GM20431 (cell line): ENCODE results near the gene CAMK1D.

Source experiments
- in situ Hi-C: fragments of 300-500 bp; cut with MseI, MboI; formaldehyde crosslinking; loops from one replicate; pipeline ENCODE4 v1.15.0; 2020; ENCODE audit warnings: low sequenced_read_pairs; ENCODE audit not compliant: unreplicated experiment

CAMK1D gene

GRCh38 chr10:12658526-12658925, 309.2 kb downstream of the CAMK1D start:
- in situ Hi-C loops = loop anchor here (25.0 kb wide), 1 partner anchor 396 kb away; no protein-coding TSS in a partner anchor

DNA sequence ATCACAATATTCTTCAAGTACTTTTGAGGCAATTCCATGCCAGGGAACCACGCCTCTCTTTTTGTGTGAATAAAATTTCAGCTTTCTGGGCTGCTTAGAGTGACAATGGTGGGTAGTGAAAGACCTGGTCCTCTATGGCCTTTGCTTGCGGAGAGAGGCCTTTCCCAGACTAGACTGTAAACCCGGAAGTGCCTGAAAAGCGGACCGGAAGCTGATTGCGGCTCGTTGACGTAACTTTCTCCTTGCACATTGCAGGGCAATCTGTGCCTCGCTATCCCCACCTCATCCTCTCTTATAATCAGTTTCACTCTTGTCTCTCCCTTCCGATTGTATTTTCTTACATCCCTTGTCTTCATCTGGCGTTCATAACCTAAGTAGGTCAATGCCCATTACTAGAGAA, 310.4 kb downstream of the CAMK1D start:
- in situ Hi-C loops = loop anchor here (25.0 kb wide), 1 partner anchor 397 kb away; no protein-coding TSS in a partner anchor

DNA sequence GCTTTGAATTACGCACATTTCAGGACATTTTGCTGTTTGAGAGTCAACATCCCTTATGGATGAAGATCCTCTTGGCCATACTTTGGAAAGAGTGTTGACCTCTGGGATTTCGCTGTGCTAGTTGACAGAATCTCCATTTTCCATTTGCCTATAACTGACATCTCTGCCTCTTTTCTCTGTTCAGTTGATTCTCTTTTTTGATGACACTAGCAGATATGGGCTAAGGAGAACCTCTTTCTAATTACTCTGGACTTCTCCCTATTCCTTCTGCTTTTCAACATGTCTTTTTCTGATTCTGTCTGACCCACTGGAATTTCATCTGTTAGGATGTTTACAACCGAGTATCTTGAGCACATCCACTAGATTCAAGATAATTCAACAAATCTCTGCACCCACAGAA, 311.5 kb downstream of the CAMK1D start:
- in situ Hi-C loops = loop anchor here (25.0 kb wide), 1 partner anchor 399 kb away; no protein-coding TSS in a partner anchor

- in situ Hi-C loops = loop anchor here (25.0 kb wide), 1 partner anchor 399 kb away; no protein-coding TSS in a partner anchor
Observed at GRCh38 chr10:12661671-12662070, 312.3 kb downstream of the CAMK1D start.

GRCh38 chr10:12663863-12664262, 314.5 kb downstream of the CAMK1D start:
- in situ Hi-C loops = loop anchor here (25.0 kb wide), 1 partner anchor 402 kb away; no protein-coding TSS in a partner anchor

- in situ Hi-C loops = loop anchor here (25.0 kb wide), 1 partner anchor 403 kb away; no protein-coding TSS in a partner anchor
Observed at GRCh38 chr10:12665501-12665900, 316.2 kb downstream of the CAMK1D start.

DNA sequence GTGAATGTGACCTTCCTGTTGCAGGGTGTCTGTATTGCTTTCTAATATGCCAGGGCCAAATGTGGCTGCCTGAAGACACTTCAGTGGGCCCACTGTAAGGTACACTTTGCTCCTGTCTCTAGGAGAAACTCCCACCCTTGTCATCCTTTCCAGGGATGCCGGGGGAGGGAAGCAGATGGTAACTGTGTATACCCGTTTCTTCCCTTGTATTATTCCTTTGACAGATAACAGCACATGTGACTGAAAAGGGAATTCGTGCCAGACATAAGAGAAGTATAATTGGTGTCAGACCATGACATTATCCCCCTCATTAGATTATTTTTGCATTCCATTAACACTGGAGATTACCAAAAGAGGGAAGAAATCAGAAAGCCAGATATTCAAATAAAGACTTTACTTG, 317.7 kb downstream of the CAMK1D start:
- in situ Hi-C loops = loop anchor here (25.0 kb wide), 1 partner anchor 405 kb away; no protein-coding TSS in a partner anchor

GRCh38 chr10:12668634-12669033, 319.3 kb downstream of the CAMK1D start:
- in situ Hi-C loops = loop anchor here (25.0 kb wide), 1 partner anchor 406 kb away; no protein-coding TSS in a partner anchor

- in situ Hi-C loops = loop anchor here (25.0 kb wide), 1 partner anchor 408 kb away; no protein-coding TSS in a partner anchor
Observed at GRCh38 chr10:12670004-12670403, 320.7 kb downstream of the CAMK1D start.

GRCh38 chr10:12675186-12675585, 325.8 kb downstream of the CAMK1D start:
- in situ Hi-C loops = no loop called here

DNA sequence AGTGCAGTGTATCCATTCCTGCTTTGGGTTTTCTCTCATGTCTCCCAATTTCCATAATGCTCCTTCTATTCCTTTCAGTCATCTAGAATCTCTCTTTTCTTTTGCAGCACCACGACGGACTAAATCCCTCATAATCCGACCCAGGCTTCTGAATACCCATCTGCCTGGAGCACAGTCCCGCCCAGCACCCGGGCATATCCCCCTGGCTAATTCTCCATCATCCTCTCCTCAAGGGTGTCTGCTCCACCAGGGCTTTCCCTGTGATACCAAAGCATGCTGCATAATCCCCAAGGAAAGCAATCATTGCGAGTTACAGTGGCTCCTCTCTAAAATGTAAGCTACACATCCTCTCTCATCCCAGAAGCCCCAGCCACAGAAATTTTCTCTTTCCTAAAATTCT, 330.3 kb downstream of the CAMK1D start:
- in situ Hi-C loops = no loop called here

DNA sequence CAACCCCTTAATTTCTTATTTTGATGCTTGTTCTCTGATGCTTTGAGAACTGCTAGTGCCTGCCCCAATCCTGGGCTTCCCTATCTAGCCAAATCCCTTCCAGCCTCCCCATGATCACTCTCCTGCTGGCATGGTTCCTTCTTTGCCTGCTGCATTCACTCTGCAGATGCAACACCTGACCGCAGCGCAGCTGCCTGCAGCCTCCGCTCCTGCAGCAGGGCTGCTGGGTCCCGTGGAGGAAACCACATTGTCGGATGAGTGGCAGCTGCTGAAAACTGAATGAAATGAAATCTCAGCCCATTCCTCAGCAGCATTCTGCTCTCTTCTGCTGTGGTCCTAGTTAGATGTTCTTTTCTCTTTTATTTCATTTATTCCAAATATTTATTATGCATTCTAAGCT, 331.9 kb downstream of the CAMK1D start:
- in situ Hi-C loops = no loop called here

DNA sequence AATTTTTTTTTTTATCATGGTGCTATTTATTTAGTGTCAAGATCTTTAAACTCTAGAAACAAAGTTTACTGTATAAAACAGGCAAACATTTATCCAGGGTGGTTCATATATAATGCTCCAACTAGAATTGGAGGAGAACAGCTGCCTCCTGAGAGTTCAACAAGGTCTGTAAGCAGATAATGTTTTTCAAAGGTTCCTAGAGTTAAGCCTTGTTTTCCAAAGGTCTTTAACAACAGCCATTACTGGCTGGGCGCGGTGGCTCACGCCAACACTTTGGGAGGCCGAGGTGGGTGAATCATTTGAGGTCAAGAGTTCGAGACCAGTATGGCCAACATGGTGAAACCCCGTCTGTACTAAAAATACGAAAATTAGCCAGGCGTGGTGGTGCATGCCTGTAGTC, 335.4 kb downstream of the CAMK1D start:
- in situ Hi-C loops = no loop called here

DNA sequence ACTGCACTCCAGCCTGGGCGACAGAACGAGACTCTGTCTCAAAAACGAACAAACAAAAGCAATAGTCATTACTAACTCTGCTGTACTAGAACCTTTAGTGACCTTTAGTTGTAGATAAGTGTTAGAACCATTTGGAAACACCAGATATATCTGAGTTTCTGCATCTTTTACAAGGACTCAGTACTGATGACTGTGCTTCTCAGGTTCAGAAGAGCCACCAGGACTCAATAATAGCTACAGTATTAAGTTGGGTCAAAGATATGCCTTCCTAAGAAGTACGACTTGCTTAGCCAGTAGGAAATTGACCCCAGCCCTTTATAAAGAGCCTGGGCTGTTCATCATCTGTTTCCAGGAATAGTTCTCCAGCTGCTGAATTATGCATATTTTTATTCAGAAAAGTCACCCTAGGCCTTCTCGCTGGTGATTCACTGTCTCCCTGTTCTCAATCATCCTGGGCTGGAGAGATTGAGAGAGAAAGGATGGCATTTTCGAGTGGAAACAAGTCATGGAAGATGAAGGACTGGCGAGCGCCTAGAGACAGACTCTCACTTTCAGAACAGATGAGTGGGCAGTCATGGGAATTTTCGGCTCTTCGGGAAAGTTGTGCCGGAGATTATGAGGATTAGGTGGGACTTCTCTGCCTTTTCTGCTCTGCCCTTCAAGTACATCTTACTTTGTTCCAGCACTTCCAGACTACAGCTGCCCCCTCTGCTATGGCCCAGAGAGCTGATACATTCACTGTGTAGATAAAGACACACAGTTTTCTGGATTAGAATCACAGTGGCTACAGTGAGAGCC, 336.1 kb downstream of the CAMK1D start:
- in situ Hi-C loops = no loop called here

GRCh38 chr10:12687996-12688395, 338.6 kb downstream of the CAMK1D start:
- in situ Hi-C loops = no loop called here

GRCh38 chr10:12689893-12690292, 340.5 kb downstream of the CAMK1D start:
- in situ Hi-C loops = no loop called here

GRCh38 chr10:12690525-12691126, 341.3 kb downstream of the CAMK1D start:
- in situ Hi-C loops = no loop called here

- in situ Hi-C loops = no loop called here
Observed at GRCh38 chr10:12691596-12691995, 342.2 kb downstream of the CAMK1D start.

GRCh38 chr10:12697764-12698163, 348.4 kb downstream of the CAMK1D start:
- in situ Hi-C loops = no loop called here

GRCh38 chr10:12699258-12699700, 349.9 kb downstream of the CAMK1D start:
- in situ Hi-C loops = no loop called here
